ENCODE results near the gene GIMAP4.

Gene GIMAP4

DNA sequence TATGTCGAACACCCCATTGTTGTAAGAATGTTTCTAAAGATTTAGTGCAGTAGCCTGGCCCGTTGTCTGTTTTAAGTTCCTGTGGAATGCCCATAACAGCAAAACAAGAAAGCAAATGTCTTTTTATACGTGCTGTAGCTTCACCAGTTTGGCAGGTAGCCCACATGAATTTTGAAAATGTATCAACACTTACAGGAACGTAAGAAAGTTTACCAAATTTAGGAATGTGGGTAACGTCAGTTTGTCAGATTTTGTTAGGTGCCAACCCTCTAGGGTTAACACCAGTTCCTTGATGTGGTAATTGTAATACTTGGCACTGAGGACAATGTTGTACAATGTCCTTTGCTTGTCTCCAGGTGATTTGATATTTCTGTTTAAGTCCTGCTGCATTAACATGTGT lies 3.2 kb upstream of the GIMAP4 start:
- TF ChIP-seq TCF4 (CRISPR knock-in tag; IDR thresholded peaks at IDR 0.05; ENCODE audit: borderline replicate concordance): no peak
- TF ChIP-seq, protein P1, sequence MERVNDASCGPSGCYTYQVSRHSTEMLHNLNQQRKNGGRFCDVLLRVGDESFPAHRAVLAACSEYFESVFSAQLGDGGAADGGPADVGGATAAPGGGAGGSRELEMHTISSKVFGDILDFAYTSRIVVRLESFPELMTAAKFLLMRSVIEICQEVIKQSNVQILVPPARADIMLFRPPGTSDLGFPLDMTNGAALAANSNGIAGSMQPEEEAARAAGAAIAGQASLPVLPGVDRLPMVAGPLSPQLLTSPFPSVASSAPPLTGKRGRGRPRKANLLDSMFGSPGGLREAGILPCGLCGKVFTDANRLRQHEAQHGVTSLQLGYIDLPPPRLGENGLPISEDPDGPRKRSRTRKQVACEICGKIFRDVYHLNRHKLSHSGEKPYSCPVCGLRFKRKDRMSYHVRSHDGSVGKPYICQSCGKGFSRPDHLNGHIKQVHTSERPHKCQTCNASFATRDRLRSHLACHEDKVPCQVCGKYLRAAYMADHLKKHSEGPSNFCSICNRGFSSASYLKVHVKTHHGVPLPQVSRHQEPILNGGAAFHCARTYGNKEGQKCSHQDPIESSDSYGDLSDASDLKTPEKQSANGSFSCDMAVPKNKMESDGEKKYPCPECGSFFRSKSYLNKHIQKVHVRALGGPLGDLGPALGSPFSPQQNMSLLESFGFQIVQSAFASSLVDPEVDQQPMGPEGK (CRISPR knock-in tag; IDR thresholded peaks at IDR 0.05; ENCODE audit: borderline replicate concordance): no peak
- TF ChIP-seq, protein P2, sequence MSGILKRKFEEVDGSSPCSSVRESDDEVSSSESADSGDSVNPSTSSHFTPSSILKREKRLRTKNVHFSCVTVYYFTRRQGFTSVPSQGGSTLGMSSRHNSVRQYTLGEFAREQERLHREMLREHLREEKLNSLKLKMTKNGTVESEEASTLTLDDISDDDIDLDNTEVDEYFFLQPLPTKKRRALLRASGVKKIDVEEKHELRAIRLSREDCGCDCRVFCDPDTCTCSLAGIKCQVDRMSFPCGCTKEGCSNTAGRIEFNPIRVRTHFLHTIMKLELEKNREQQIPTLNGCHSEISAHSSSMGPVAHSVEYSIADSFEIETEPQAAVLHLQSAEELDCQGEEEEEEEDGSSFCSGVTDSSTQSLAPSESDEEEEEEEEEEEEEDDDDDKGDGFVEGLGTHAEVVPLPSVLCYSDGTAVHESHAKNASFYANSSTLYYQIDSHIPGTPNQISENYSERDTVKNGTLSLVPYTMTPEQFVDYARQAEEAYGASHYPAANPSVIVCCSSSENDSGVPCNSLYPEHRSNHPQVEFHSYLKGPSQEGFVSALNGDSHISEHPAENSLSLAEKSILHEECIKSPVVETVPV (CRISPR knock-in tag; IDR thresholded peaks at IDR 0.05): no peak
- TF ChIP-seq CSDC2 (CRISPR knock-in tag; IDR thresholded peaks at IDR 0.05): no peak
- TF ChIP-seq ZFP30 (CRISPR knock-in tag; IDR thresholded peaks at IDR 0.05): no peak
- no peak for TF ChIP-seq ARNTL (CRISPR knock-in tag; IDR thresholded peaks at IDR 0.05; ENCODE audit: borderline replicate concordance, low read depth)
- TF ChIP-seq ESRRG (CRISPR knock-in tag; IDR thresholded peaks at IDR 0.05): no peak
- TF ChIP-seq ZNF565 (CRISPR knock-in tag; conservative IDR thresholded peaks at IDR 0.05; ENCODE audit: low read depth): no peak
- no peak for ATAC-seq

DNA sequence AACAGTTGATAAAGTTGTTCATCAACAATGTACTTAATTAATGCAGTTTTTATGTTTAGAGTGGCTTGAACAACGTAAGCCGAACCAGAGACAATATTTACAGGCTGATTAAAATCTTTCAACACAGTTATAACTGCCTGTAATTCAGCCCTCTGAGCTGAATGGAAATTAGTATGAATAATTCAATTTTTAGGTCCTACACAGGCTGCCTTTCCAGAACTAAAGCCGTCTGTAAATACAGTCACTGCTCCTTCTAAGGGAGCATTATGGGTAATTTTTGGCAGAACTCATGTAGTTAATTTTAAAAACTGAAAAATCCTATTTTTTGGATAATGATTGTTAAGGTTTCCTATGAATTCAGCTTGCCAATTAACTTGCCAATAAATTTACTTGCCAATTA lies 2.6 kb upstream of the GIMAP4 start:
- no peak for TF ChIP-seq ISL1 (CRISPR knock-in tag; IDR thresholded peaks at IDR 0.05)
- TF ChIP-seq ZC3H10 (CRISPR knock-in tag; IDR thresholded peaks at IDR 0.05): no peak
- TF ChIP-seq, protein P3, sequence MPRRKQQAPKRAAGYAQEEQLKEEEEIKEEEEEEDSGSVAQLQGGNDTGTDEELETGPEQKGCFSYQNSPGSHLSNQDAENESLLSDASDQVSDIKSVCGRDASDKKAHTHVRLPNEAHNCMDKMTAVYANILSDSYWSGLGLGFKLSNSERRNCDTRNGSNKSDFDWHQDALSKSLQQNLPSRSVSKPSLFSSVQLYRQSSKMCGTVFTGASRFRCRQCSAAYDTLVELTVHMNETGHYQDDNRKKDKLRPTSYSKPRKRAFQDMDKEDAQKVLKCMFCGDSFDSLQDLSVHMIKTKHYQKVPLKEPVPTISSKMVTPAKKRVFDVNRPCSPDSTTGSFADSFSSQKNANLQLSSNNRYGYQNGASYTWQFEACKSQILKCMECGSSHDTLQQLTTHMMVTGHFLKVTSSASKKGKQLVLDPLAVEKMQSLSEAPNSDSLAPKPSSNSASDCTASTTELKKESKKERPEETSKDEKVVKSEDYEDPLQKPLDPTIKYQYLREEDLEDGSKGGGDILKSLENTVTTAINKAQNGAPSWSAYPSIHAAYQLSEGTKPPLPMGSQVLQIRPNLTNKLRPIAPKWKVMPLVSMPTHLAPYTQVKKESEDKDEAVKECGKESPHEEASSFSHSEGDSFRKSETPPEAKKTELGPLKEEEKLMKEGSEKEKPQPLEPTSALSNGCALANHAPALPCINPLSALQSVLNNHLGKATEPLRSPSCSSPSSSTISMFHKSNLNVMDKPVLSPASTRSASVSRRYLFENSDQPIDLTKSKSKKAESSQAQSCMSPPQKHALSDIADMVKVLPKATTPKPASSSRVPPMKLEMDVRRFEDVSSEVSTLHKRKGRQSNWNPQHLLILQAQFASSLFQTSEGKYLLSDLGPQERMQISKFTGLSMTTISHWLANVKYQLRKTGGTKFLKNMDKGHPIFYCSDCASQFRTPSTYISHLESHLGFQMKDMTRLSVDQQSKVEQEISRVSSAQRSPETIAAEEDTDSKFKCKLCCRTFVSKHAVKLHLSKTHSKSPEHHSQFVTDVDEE (CRISPR knock-in tag; IDR thresholded peaks at IDR 0.05): no peak
- no peak for TF ChIP-seq TCF4 (CRISPR knock-in tag; IDR thresholded peaks at IDR 0.05; ENCODE audit: borderline replicate concordance)
- no peak for TF ChIP-seq ZNF70 (CRISPR knock-in tag; IDR thresholded peaks at IDR 0.05)
- ATAC-seq: no peak

DNA sequence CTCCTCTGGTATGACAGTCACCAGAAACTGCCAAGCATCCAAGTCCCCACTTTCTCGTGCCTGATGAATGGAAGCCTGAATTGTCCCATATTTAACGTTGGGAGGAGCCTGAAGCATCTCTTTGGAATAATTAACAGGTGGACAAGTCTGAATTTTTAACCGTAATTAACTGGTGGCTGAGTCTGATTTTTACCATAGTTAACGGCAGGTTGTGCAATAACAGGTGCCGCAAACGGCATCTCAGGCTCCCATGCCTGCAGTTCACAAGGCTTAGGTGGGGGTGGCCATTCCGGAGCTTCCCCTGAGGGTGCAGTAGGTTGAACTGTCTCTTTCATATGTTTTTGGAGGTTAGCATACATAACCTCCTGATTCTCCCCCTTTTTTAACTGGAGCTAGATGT lies 2.0 kb upstream of the GIMAP4 start:
- TF ChIP-seq BACH2 (CRISPR knock-in tag; IDR thresholded peaks at IDR 0.05; ENCODE audit: borderline replicate concordance) (no peak), TOX (CRISPR knock-in tag; IDR thresholded peaks at IDR 0.05; ENCODE audit: borderline replicate concordance) (no peak), ARNTL (CRISPR knock-in tag; IDR thresholded peaks at IDR 0.05; ENCODE audit: borderline replicate concordance, low read depth) (no peak), GLIS3 (CRISPR knock-in tag; IDR thresholded peaks at IDR 0.05) (no peak), OSR1 (CRISPR knock-in tag; IDR thresholded peaks at IDR 0.05) (no peak), ZFP3 (CRISPR knock-in tag; IDR thresholded peaks at IDR 0.05) (no peak), ZNF565 (CRISPR knock-in tag; conservative IDR thresholded peaks at IDR 0.05; ENCODE audit: low read depth) (no peak), ISL1 (CRISPR knock-in tag; IDR thresholded peaks at IDR 0.05) (no peak)
- TF ChIP-seq, protein P1 (CRISPR knock-in tag; IDR thresholded peaks at IDR 0.05; ENCODE audit: borderline replicate concordance): no peak
- ATAC-seq: no peak

DNA sequence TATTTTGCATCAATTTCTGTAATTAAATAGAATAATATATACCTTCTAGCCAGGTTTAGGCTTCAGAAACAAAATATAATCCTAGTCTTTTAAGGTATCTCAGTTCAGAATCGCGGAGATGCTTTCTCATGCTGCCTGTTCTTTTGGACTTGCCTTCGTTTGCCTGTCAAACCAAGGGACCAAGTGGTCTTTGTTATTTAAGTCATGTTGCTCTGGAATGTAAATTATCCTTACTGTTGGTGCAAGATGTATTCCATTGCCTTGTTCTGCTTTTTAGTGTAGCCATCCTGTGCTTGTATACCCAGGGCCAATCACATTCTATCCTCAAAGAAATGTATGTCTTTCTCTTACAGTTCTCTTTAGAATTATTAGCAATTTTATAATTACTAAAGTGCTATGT lies 1.1 kb upstream of the GIMAP4 start:
- no peak for ATAC-seq
- TF ChIP-seq ZNF70 (CRISPR knock-in tag; IDR thresholded peaks at IDR 0.05) (no peak), BACH2 (CRISPR knock-in tag; IDR thresholded peaks at IDR 0.05; ENCODE audit: borderline replicate concordance) (no peak), TOX (CRISPR knock-in tag; IDR thresholded peaks at IDR 0.05; ENCODE audit: borderline replicate concordance) (no peak), ISL1 (CRISPR knock-in tag; IDR thresholded peaks at IDR 0.05) (no peak), ZNF8 (CRISPR knock-in tag; IDR thresholded peaks at IDR 0.05) (no peak), ZC3H10 (CRISPR knock-in tag; IDR thresholded peaks at IDR 0.05) (no peak), RARB (CRISPR knock-in tag; IDR thresholded peaks at IDR 0.05) (no peak), TCF4 (CRISPR knock-in tag; IDR thresholded peaks at IDR 0.05; ENCODE audit: borderline replicate concordance) (no peak), CSDC2 (CRISPR knock-in tag; IDR thresholded peaks at IDR 0.05) (no peak)
- TF ChIP-seq, protein P3 (CRISPR knock-in tag; IDR thresholded peaks at IDR 0.05): no peak
- TF ChIP-seq, protein P1 (CRISPR knock-in tag; IDR thresholded peaks at IDR 0.05; ENCODE audit: borderline replicate concordance): no peak
- TF ChIP-seq, protein P4, sequence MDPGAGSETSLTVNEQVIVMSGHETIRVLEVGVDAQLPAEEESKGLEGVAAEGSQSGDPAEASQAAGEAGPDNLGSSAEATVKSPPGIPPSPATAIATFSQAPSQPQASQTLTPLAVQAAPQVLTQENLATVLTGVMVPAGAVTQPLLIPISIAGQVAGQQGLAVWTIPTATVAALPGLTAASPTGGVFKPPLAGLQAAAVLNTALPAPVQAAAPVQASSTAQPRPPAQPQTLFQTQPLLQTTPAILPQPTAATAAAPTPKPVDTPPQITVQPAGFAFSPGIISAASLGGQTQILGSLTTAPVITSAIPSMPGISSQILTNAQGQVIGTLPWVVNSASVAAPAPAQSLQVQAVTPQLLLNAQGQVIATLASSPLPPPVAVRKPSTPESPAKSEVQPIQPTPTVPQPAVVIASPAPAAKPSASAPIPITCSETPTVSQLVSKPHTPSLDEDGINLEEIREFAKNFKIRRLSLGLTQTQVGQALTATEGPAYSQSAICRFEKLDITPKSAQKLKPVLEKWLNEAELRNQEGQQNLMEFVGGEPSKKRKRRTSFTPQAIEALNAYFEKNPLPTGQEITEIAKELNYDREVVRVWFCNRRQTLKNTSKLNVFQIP (CRISPR knock-in tag; IDR thresholded peaks at IDR 0.05; ENCODE audit: borderline replicate concordance, low read depth): no peak
